K562 (cell line): ENCODE data around the gene GPR176. TPM values are rescaled to one million over a fixed set of nuclear protein-coding genes. Genes with fewer than 3 reads are reported as not detected.

Experiments used
- C11orf30 ChIP-seq: fragments of 450-650 bp; IDR thresholded peaks from 2 replicates; pipeline ENCODE4 v1.6.1; 2016; ENCODE audit warnings: low read depth, mild to moderate bottlenecking
- CEBPG ChIP-seq, 3 experiments: fragments of 200-800 bp in 1 of 3; sonication (Bioruptor generic) in 1 of 3; sonication (generic) in 1 of 3; formaldehyde crosslinking in 1 of 3; IDR thresholded peaks in 2 of 3; conservative IDR thresholded peaks in 1 of 3; 2 replicates each; pipeline versions ENCODE4 v1.6.1 to v1.8.0; 2016 to 2022; ENCODE audit warnings: missing compliant biosample characterization in 2 of 3, missing genetic modification characterization in 2 of 3, mild to moderate bottlenecking in 1 of 3, missing genetic modification reagents in 1 of 3
- FOXA3 ChIP-seq, 2 experiments: fragments of 450-650 bp in 1 of 2; sonication (generic) in 1 of 2; formaldehyde crosslinking; IDR thresholded peaks in 1 of 2; conservative IDR thresholded peaks in 1 of 2; 2 replicates each; pipeline versions ENCODE4 v1.4.0 to v1.8.0; 2020 to 2022; ENCODE audit warnings: mild to moderate bottlenecking in 2 of 2, missing genetic modification reagents in 1 of 2
- GATAD2B ChIP-seq: fragments of 450-650 bp; IDR thresholded peaks from 2 replicates; pipeline ENCODE4 v1.6.1; 2017; ENCODE audit warnings: mild to moderate bottlenecking, borderline replicate concordance
- LARP7 ChIP-seq: fragments of 450-650 bp; IDR thresholded peaks from 2 replicates; pipeline ENCODE4 v1.6.1; 2016
- MEF2D ChIP-seq: conservative IDR thresholded peaks from 2 replicates; pipeline ENCODE4 v1.6.1; 2016; ENCODE audit warnings: low read depth, missing genetic modification characterization, missing compliant biosample characterization
- POU5F1 ChIP-seq: fragments of 150-350 bp; IDR thresholded peaks from 2 replicates; pipeline ENCODE4 v1.6.1; 2014; ENCODE audit warnings: borderline replicate concordance, low read length, low read depth, mild to moderate bottlenecking; ENCODE audit not compliant: partially characterized antibody
- ZFP36 ChIP-seq: fragments of 150-350 bp; IDR thresholded peaks from 2 replicates; pipeline ENCODE4 v1.6.1; 2018; ENCODE audit warnings: low read length, low read depth; ENCODE audit not compliant: partially characterized antibody
- ZNF449 ChIP-seq: fragments of 250-450 bp; sonication (Bioruptor Pico); IDR thresholded peaks from 2 replicates; pipeline ENCODE4 v1.8.0; 2022; ENCODE audit warnings: moderate library complexity, mild to moderate bottlenecking, inconsistent platforms
- ZNF766 ChIP-seq: fragments of 200-800 bp; sonication (Bioruptor generic); conservative IDR thresholded peaks from 2 replicates; pipeline ENCODE4 v1.6.1; 2016; ENCODE audit warnings: missing genetic modification characterization, missing compliant biosample characterization
- ZNF778 ChIP-seq: fragments of 450-650 bp; formaldehyde crosslinking; IDR thresholded peaks from 2 replicates; pipeline ENCODE4 v1.4.0; 2020; ENCODE audit warnings: mild to moderate bottlenecking, moderate library complexity
- polyA plus RNA-seq, 8 experiments: library from polyadenylated mRNA; depleted of rRNA in 4 of 8; stranded (reverse) in 5 of 8; unstranded in 3 of 8; fragments of >200 nt; fragmentation: Nextera tagmentation in 2 of 8; fragmentation: Illumina TruSeq in 1 of 8; extraction: Ambion mirVana in 2 of 8; extraction: Trizol in 1 of 8; gene quantifications; 2 replicates each; pipeline versions ENCODE4 v1.2.1 to v1.2.3, GENCODE V29; 2011 to 2014; ENCODE audit warnings: inconsistent platforms in 1 of 8, missing spikeins in 1 of 8
- total RNA-seq, 7 experiments: library from RNA; depleted of rRNA in 6 of 7; stranded (reverse); fragments of >200 nt in 6 of 7; fragmentation: Illumina TruSeq in 2 of 7; extraction: Trizol in 2 of 7; gene quantifications; 2 replicates each; pipeline versions ENCODE4 v1.2.1 to v1.2.3, GENCODE V29; 2011 to 2021; ENCODE audit warnings: low replicate concordance in 1 of 7
- TF ChIP-seq, protein P1 (sequence below): fragments of 250-450 bp; sonication (Bioruptor Pico); IDR thresholded peaks from 2 replicates; pipeline ENCODE4 v1.8.0; 2021; ENCODE audit warnings: moderate library complexity, mild to moderate bottlenecking, inconsistent platforms
- TF ChIP-seq, protein P2 (sequence below): sonication (generic); formaldehyde crosslinking; IDR thresholded peaks from 2 replicates; pipeline ENCODE4 v1.8.1; 2022; ENCODE audit warnings: missing genetic modification reagents

The GPR176 gene
- total and polyA plus RNA-seq, 9 of the 15 experiments (the other 6 are each of a cell fraction or from before 2014, with no cell fraction given): 0.03 to 1.2 (median 0.76) TPM

DNA sequence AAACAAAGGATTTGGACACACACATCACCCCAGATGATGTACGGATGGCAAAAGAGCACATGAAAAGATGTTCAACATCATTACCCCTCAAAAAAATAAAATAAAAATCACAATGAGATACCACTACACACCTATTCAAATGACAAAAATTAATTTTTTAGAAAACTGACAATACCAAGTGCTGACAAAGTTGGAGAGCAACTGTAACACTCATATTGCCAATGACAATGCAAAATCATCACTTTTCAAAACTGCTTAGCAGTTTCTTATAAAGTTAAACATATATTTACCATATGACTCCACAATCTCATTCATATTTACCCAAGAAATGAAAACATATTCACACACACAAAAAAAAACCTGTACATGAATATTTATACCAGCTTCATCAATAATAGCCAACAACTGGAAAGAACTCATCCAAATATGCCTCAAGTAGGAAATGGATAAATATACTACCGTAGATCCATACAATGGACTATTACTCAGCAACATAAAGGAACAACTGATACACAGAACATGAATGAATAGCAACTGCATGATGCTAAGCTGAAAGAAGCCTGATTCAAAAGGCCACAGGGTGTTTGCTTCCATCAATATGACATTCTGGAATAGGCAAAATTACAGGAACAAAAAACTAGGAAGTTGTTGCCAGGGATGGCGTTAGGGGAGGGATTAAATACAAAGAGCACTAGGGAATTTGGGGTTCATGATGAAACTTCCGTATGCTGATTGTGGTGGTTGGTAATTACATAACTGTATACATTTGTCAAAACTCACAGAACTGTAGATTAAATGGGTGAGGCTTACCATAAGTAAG lies 138.7 kb downstream of the GPR176 start (continued):
- TF ChIP-seq MEF2D (tag) (no peak), C11orf30 (peak; percentile 12; the same call in 1 of the 2 replicates), FOXA3 (CRISPR knock-in tag; conservative IDR thresholded peaks at IDR 0.05 in 1 of 2, IDR thresholded peaks at IDR 0.05 in 1 of 2) (no peak), LARP7 (no peak), ZNF449 (CRISPR knock-in tag) (no peak), ZNF778 (no peak), ZNF766 (CRISPR knock-in tag) (no peak), POU5F1 (no peak), ZFP36 (peak; percentile 64), CEBPG (CRISPR knock-in tag; IDR thresholded peaks at IDR 0.05) (no peak), CEBPG (tag; conservative IDR thresholded peaks at IDR 0.05 in 1 of 2, IDR thresholded peaks at IDR 0.05 in 1 of 2) (no peak), GATAD2B (no peak)
- TF ChIP-seq, protein P1, sequence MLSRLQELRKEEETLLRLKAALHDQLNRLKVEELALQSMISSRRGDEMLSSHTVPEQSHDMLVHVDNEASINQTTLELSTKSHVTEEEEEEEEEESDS (CRISPR knock-in tag): no peak
- TF ChIP-seq, protein P2, sequence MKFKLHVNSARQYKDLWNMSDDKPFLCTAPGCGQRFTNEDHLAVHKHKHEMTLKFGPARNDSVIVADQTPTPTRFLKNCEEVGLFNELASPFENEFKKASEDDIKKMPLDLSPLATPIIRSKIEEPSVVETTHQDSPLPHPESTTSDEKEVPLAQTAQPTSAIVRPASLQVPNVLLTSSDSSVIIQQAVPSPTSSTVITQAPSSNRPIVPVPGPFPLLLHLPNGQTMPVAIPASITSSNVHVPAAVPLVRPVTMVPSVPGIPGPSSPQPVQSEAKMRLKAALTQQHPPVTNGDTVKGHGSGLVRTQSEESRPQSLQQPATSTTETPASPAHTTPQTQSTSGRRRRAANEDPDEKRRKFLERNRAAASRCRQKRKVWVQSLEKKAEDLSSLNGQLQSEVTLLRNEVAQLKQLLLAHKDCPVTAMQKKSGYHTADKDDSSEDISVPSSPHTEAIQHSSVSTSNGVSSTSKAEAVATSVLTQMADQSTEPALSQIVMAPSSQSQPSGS (CRISPR knock-in tag): no peak
